ENCODE results near the gene AKNA.
"Not testable (repeated sequence)": the region's sequence is repeated elsewhere in the genome, so short reads cannot be mapped to it uniquely, and the experiment has no call there.

Gene AKNA

GRCh38 chr9:114327749-114328148 is 60.0 kb downstream of the AKNA start:
- TF ChIP-seq GATA2 (IDR thresholded peaks at IDR 0.05; ENCODE audit: low read depth, low read length) (no peak), GATA3 (IDR thresholded peaks at IDR 0.05; ENCODE audit: low read depth, low read length) (no peak)

- TF ChIP-seq GATA2 (IDR thresholded peaks at IDR 0.05; ENCODE audit: low read depth, low read length) (no peak), GATA3 (IDR thresholded peaks at IDR 0.05; ENCODE audit: low read depth, low read length) (no peak)
These were observed 63.3 kb downstream of the AKNA start for GRCh38 chr9:114324492-114324891.

GRCh38 chr9:114322831-114323531 is 64.8 kb downstream of the AKNA start, which contains the start of gene ORM1:
TSS of gene ORM1 (plus strand) at chr9:114323098. CDS start at chr9:114323134, 36 bp downstream.
- not testable (repeated sequence) for TF ChIP-seq GATA2, GATA3 (IDR thresholded peaks at IDR 0.05; ENCODE audit: low read depth, low read length)

GRCh38 chr9:114321759-114322158 is 66.0 kb downstream of the AKNA start:
- TF ChIP-seq GATA3 (IDR thresholded peaks at IDR 0.05; ENCODE audit: low read depth, low read length) (no peak), GATA2 (IDR thresholded peaks at IDR 0.05; ENCODE audit: low read depth, low read length) (no peak)

GRCh38 chr9:114319147-114319546 is 68.6 kb downstream of the AKNA start:
- no peak for TF ChIP-seq GATA3 (IDR thresholded peaks at IDR 0.05; ENCODE audit: low read depth, low read length)
- TF ChIP-seq GATA2 (IDR thresholded peaks at IDR 0.05; ENCODE audit: low read depth, low read length) = no peak

- no peak for TF ChIP-seq GATA3 (IDR thresholded peaks at IDR 0.05; ENCODE audit: low read depth, low read length)
These were observed 69.4 kb downstream of the AKNA start for GRCh38 chr9:114318416-114318815.

GRCh38 chr9:114317665-114318357 is 70.0 kb downstream of the AKNA start:
- no peak for TF ChIP-seq GATA2 (IDR thresholded peaks at IDR 0.05; ENCODE audit: low read depth, low read length)
- TF ChIP-seq GATA3 (IDR thresholded peaks at IDR 0.05; ENCODE audit: low read depth, low read length) = no peak

- TF ChIP-seq GATA2 (IDR thresholded peaks at IDR 0.05; ENCODE audit: low read depth, low read length) (no peak), GATA3 (IDR thresholded peaks at IDR 0.05; ENCODE audit: low read depth, low read length) (no peak)
These were observed 71.1 kb downstream of the AKNA start for GRCh38 chr9:114316605-114317230.

- TF ChIP-seq GATA2 (IDR thresholded peaks at IDR 0.05; ENCODE audit: low read depth, low read length) (no peak), GATA3 (IDR thresholded peaks at IDR 0.05; ENCODE audit: low read depth, low read length) (no peak)
These were observed 71.9 kb downstream of the AKNA start for GRCh38 chr9:114315723-114316363.

GRCh38 chr9:114314881-114315722 is 72.7 kb downstream of the AKNA start:
- no peak for TF ChIP-seq GATA2 (IDR thresholded peaks at IDR 0.05; ENCODE audit: low read depth, low read length)
- TF ChIP-seq GATA3 (IDR thresholded peaks at IDR 0.05; ENCODE audit: low read depth, low read length) = no peak

GRCh38 chr9:114314256-114314867 is 73.4 kb downstream of the AKNA start:
- TF ChIP-seq GATA2 (IDR thresholded peaks at IDR 0.05; ENCODE audit: low read depth, low read length) (no peak), GATA3 (IDR thresholded peaks at IDR 0.05; ENCODE audit: low read depth, low read length) (no peak)

- no peak for TF ChIP-seq GATA3 (IDR thresholded peaks at IDR 0.05; ENCODE audit: low read depth, low read length)
These were observed 74.6 kb downstream of the AKNA start for GRCh38 chr9:114313186-114313585.

GRCh38 chr9:114312513-114312875 is 75.3 kb downstream of the AKNA start:
- TF ChIP-seq GATA3 (IDR thresholded peaks at IDR 0.05; ENCODE audit: low read depth, low read length) (no peak), GATA2 (IDR thresholded peaks at IDR 0.05; ENCODE audit: low read depth, low read length) (no peak)

Data from SH-SY5Y (cell line).